GM12872 (cell line): Measurements from ENCODE around the gene RRP9.

Experiments used
- CTCF ChIP-seq: IDR thresholded peaks from 3 replicates; pipeline ENCODE4 v1.5.1; 2011; ENCODE audit warnings: low read depth, mild to moderate bottlenecking, low read length, moderate library complexity; ENCODE audit not compliant: insufficient read depth

The RRP9 gene

GRCh38 chr3:51944451-51945021 is 2.8 kb upstream of the RRP9 start:
- no peak for TF ChIP-seq CTCF

GRCh38 chr3:51943451-51944391 is 2.0 kb upstream of the RRP9 start:
- no peak for TF ChIP-seq CTCF

GRCh38 chr3:51942603-51943450 is 1.1 kb upstream of the RRP9 start:
- TF ChIP-seq CTCF: no peak

GRCh38 chr3:51941463-51941797 is 274 bp downstream of the RRP9 start:
- no peak for TF ChIP-seq CTCF

- no peak for TF ChIP-seq CTCF
These were observed 849 bp downstream of the RRP9 start for GRCh38 chr3:51940648-51941462.

- TF ChIP-seq CTCF: no peak
These were observed 2.8 kb downstream of the RRP9 start for GRCh38 chr3:51938780-51939425.
